Activated naive CD4-positive, alpha-beta T cell (primary cell): Measurements from ENCODE around the gene ADAM8.

ENCODE experiments used
- DNase-seq, 4 experiments: peaks; one replicate each; lab custom pipeline; 2025; lab: John Stamatoyannopoulos, UW

ADAM8 gene

DNA sequence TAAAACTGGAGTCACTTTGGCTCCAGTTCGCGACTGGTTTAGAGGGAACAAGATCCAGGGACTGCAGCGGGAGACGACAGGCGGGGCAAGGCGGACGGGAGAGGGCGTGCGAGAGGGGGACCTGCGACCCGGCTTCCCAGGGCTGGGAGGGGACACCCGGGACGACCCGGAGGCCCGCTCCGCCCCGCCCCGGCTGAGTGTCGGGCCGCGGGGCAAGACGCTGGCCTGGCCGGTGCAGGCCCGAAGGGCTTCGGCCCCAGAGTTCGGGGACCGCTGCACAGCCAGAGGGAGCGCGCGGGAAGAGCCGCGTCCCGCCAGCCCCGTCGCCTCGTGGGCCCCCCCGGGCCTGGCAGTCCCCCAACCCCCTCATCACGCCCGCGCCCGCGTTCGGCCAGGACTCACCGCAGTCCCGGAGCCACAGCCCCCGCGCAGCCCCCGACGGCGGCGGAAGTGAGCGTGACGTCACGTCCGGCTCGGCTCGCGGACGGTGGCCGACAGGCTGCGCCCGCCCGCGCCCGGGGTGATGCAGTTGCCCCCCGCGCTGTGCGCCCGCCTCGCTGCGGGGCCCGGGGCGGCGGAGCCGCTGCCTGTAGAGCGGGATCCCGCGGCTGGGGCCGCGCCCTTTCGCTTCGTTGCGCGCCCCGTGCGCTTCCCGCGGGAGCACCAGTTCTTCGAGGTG, 31.9 kb upstream of the ADAM8 start, which contains the start of the genes TUBGCP2 and ZNF511:
Gene TUBGCP2 (minus strand): TSS at position 452 of the 679 bp plus-strand sequence. CDS start 5,931 bp downstream, outside the sequence.
Gene ZNF511 (plus strand): TSS at position 494 of the 679 bp plus-strand sequence. CDS start 30 bp downstream, at position 524.
- peak; percentile 80 to 89 (median 86) for DNase-seq

DNA sequence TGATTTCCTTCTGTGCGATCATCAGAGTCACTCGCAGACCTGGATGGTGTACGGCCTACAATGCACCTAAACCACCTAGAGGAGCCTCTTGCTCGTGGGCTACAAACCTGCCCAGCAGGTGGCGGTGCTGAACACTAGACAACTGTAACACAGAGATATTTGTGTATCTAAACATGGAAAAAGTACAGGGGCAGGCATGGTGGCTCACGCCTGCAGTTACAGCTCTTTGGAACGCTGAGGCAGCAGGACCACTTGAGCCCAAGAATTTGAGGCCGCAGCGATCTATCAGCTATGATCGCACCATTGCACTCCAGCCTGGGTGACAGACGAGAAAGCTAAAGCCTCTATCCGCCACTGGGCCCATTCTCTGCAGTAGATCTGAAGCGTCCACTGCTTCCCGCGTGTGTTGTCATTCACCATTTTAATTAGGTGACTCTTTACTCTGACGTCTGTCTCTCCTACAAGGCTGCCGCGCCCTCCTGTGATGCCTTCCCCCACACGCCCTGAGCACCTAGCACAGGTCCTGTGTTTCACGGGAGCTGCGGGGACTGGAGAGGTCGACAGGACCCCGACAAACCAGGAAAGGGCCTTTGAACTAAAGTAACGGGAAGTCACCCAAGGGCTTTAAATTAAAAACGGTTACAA, 31.2 kb upstream of the ADAM8 start:
- peak; percentile 57 to 87 (median 66) for DNase-seq

DNA sequence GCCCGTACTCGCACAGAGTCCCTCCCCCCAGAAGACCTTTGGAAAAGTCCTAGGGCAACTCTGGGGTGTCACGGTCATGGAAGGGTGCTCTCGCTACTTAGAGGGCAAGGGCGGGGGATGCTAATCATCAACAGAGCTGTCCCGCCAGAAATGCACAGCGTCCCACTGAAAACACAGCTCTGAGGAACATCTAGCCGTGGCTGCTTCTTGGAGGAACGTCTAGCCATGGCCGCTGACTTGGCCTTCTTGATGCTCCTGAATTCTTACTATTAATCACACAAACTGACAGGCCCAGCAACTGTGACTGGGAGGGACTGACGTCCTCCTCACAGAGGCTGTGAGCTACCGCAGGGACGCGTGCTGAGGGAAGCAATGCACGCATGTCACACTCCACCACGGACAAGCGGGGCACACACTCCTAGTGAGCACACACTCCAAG, 30.3 kb upstream of the ADAM8 start:
- no peak for DNase-seq

DNA sequence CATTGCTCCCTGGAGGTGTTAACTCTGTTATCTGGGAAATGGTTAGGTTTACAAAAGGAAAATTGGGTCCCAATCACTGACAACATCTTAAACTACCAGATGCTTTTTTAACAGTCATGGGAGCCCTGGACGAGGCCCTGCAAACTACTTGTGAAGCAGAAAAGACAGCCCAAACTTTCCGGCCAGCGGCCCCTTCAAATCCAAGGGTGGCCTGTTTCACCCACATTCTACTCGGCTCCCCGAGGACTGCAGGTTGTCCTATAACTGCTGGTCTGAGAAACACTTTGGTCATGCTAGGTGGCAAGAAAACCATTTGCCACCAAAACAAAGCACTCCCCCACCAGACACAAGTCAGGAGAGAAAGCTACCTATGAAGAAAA, 29.4 kb upstream of the ADAM8 start:
- DNase-seq = no peak

DNA sequence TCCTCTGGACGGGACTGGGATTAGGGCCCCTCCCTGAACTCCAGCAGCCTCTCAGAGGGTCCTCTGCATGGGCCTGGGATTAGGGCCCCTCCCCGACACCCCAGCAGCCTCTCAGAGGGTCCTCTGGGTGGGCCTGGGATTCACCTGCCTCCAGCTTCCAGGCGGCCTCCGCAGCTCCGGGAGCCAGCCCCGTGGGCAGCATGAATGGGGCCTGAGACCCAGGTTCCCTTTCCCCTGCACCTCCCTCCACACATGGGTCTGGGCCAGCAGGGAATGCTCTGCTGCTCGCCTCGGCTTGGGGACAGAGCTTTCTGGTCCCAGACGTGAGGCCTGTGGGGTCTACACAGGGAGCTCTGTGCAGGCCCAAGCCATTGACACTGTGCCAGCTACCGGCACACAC, 26.5 kb upstream of the ADAM8 start:
- DNase-seq = no peak

DNA sequence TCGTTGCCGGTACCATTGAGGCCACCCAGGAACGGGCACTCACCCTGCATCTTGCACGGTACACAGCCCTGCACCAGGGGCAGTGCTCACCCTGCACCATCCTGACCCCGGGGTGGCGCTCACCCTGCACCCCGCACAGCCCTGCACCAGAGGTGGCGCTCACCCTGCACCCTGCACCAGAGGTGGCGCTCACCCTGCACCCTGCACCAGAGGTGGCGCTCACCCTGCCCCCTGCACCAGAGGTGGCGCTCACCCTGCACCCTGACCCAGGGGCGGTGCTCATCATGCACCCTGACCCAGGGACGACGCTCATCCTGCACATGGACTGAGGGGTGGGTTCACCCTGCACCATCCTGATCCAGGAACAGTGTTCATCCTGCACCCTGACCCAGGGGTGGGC, 25.6 kb upstream of the ADAM8 start:
- no peak for DNase-seq

DNA sequence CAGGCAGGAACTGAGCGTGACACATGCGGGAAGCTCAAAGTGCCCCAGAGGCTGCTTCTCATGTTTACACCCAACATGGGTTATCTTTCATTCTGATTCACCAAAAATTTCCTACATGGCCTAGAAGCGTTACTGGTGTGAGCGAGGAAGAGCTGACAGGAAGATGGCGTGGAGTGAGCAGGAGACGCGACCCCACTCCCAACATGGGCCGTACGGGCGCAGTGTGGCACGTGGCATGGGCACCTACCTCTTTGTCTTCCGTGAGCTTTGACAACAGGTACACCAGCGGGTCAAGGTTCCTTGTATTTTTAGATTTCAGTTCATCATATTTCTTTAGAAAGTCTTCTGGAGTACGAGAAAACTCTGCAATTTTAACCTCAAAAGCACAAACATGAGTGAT, 23.1 kb upstream of the ADAM8 start:
- no peak for DNase-seq

DNA sequence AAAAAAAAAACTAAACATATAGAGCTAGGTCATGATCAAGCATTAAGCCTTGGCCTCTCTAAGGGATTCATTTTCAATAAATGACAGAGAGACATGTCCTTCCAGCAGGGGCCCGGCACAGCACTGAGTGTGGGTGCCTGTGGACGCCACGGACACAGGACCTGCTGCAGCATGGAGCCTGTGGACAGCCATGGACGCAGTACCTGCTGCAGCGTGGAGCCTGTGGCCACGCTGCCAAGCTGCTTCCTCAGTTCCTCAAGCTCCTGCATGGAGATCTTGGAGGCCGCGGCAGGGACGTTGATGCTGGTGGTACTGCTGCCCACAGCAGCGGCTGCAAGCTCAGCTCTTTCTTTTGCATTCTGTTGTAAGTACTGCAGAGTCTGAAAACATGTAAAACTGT, 22.6 kb upstream of the ADAM8 start:
- no peak for DNase-seq

DNA sequence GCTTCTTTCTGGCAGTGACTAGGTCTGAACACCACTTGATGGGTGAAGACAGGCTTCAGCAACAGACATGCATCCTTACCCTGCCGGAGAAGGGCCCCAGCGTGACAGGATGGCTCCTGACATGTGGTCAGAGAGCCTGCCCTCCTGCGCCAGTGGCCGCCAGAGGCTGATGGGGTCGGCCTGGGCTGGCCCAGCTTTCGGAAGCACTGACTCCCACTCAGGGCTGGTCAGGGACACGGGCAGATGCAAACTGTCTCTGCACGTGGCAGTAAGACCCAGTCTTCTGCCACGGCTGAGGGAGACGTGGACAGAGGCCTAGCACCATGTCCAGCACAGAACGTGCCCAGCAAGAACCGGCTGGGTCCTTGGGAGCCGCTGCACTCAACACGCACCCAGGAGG, 21.8 kb upstream of the ADAM8 start:
- DNase-seq = no peak

DNA sequence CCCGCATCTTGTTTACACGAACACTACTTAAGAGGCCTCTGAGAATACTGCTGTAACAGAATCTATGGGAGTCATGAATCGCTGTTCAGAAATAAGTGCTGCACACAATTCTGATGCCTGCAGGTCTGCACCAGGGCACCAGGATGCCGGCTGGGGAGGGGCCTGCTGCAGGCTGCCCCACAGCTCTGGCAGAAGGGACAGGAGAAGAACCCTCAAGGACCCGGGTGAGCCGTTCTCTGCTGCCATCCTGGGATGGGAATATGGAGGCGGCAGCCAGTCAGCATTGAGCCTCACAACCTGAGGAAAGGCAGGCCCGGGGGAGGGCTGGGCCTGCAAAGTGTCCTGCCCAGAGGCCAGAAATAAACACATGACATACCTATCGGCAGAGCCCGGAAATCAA, 20.8 kb upstream of the ADAM8 start:
- DNase-seq = no peak

DNA sequence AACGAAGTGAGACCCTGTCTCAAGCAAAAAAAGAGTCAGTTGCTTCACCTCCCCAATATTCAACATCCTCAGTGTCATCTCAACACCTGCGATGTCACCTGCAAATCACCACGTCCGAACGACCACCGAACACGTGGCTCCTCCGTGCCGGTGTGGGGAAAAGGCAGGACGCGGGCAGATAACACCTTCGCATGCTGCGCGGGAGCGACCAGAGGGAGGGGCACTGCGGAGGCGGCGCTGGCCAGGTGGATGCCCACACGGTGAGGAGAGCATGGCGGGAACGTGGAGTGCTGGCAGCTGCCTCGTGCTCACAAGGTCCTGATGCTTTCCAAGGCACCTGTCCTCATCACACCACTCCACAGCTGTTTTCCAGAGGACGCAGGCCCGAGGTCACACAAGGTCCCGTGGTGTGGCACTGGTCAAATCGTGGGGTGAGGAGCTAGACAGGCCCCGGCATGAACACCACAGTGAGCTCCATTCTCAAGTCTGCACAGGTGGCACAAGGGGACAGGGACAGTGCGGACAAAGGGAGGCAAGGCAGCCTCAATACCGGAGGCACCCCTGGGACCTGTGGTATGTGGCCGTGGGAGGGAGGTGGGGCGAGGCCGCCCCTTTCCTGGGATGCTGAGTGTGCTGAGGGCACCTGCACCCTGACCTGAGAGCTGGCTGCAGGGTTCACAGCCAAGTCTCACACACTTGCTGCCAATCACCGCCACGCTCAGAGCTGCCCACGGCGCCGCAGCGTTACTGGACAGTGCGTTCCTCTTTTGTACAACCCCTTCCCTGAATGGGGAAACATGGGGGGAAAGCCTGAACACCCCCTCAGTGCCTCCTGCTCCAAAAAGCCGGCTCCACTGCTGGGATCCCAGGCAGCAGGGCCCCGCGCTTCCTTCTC, 19.0 kb upstream of the ADAM8 start:
- DNase-seq = no peak

DNA sequence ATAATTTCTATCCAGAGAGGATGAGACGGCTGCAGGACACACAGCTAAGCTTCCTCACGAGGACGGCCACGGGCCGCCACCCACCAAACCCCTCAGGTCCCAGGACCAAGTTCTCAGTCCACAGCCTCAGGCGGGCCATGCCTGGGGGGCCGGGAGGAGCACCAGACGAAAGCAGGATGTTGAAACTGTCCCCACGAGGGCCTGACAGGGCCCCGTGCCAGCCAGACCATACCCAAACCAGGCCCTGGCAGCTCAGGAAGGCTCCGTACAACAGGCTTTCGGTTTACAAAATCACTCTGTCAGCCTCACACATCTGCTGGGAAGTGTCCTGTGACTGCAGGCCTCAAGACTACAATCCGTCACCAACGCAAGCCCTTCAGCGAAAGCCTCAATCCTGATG, 17.5 kb upstream of the ADAM8 start:
- DNase-seq = no peak

DNA sequence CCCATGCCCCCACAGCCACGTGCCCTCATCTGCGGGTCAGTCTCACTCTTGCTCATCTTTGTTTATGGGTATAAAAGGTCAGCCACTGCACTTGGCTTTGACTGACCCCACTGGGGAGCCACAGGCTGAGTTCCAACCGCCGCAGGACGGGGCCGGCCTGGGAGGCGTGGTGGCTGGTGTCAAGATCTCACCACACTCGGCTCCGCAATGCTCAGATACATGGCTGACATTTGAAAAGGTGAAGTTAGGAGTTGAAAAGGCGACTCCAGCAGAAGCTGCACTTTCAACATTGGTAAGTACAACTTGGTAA, 17.1 kb upstream of the ADAM8 start:
- no peak for DNase-seq

DNA sequence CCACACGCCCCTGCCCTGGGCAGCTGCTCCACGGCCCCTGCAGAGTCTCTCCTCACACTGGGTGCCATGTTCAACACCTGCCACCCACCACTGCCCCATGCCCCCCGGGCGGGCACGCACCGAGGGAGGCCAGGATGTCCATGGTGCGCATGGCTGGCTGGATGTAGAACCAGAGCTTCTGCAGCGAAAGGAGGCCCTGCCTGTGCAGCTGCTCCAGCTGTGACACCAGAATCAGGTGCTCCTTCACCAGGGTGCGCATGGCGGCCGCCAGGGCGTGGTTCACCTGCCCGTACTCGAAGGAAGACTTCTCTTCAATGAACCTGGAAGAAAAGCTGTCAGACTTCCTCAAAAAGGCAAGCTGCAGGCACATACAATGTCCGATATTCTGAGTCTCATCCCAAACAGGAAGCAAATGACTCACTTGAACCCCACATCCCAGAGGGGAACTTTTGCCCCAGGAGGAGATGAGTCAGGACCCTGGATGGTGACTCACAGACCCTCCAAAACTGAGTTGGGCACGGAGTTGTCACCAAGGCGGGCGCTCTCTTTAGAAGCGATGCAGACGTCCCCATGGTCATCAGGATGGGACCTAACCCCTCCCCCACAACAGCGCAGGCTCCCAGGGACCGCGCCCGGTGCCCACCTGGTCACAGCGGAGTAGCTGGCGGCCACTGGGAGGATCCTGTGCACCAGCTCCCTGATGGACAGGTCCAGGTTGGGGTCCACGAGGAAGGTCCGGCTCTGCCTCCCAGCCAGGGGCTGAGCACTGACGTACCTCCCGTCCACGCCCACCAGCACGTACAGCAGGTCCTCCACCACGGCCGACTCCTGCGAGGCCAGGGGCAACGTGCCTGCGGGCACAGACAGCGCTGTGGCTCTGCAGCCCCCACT, 16.5 kb upstream of the ADAM8 start:
- no peak for DNase-seq

DNA sequence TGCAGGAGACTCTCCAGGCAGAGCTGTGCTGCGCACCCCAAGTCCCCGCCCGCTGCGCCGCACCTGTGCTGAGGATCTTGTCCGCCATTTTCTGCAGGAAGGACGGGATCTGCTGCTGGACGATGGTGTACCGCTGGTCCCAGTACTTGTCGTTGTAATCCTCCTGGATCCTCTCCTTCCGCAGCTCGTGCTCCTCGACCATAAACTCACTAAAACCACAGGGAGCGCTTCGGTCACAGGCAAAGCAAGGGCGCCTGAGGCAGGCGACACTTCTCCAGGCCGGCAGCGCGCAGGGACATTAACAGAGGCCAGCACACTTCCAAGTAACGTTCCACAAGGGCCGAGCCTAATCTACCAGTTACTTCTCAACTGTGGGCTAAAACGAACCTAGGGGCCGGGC, 13.1 kb upstream of the ADAM8 start:
- DNase-seq = no peak

DNA sequence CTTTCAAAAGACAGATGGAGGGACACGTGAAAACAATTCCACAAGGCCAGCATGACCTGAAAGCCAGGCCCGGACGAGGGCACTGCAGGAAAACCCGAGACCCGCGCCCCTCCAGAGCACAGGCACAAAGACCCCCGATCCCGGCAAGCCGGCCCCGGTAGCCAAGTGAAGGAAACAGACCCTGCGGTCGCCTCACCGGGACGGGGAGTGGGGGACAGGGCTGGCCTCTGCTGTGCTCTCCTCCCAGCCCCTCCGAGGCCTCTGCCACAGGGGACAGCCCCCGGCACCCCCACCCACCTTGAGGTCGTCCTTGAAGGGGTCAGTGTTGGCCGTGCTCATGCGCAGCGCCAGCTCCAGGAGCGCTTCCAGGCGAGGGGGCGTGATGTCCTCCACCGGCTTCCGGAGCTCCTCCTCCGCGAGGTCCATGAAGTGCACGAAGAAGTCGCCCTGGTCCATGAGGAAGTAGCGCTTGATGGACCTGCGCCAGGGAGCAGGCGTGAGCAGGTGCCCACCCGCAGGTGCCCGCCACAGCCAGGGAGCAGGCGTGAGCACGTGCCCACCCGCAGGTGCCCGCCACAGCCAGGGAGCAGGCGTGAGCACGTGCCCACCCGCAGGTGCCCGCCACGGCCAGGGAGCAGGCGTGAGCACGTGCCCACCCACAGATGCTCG, 11.3 kb upstream of the ADAM8 start:
- no peak for DNase-seq

DNA sequence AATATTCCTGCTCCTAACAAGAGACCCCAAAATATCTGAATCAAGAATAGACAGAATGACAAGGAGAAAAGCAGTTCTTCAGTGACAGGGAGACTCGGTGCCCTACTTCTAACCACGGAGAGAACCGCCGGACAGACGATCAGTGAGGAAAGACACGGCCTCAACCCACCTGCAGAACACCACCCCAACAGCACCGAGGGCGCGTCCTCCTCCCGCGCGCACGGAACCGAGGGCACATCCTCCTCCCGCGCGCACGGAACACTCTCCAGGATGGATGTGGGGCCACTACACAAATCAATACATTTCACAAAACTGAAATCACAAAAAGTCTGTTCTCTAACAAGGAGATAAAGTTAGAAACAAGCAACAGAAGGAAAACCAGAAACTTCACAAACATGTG, 9.7 kb upstream of the ADAM8 start:
- no peak for DNase-seq

DNA sequence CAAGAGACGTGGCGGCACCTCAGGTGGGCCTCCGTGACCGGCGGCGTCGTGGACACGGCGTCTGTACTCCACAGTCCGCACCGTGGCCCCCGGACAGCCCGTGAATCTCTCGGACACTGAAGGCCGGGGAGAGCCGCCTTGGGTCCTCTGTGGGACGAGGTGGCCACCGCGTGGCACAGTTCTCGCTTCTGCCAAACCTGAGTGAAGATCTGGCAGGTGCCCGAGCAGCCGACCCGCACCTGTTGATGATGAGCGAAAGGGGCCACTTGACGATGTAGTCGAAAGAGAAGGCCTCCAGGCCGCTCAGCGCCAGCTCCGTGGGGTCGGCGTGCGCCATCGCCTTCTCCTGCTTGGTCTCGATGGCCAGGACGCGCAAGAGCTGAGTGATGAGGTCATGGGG, 8.5 kb upstream of the ADAM8 start:
- no peak for DNase-seq

DNA sequence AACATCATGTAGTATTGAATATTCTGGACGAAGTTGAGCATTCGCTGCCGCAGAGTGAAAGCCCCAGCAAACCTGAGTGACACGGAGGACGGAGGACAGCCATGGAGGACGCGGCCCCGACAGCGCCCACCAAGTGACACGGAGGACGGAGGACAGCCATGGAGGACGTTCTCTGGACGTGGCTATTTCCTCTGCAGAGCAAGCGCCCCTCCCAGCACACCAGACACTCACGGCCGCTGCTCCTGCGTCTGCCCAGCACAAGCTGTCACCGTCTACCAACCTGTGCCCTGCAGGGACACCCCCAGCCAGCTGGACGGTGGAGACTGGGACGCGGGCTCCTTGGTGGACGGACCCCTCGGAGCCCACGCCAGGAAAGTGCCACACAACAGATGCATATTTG, 7.3 kb upstream of the ADAM8 start:
- DNase-seq = no peak

DNA sequence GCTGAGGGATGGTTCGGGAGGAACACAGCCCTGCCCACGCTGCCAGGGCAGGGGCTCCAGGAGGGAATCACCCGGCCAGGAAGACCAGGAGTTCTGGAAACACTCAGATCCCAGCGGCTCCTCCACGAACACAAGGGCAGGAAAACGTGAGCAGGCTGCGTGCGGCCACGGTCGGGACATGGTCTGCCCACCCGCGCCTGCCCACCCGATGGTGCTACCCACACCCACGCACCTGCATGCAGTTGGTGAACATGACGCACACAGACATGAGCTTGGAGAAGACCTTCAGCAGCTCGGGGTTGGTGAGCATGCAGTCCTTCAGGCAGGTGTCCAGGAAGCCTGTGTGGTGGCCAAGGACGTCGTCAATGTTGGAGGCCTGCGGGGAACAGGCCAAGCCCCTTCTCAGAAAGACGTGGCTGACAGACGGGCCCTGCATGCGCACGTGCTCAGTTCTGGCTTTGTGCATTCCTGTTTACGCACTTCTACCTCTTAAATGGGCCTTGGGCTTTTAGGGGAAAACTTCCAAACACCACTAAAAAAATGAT, 6.2 kb upstream of the ADAM8 start:
- no peak for DNase-seq
